ENCODE data around the gene PDE4B. TPM values are rescaled to one million over a fixed set of nuclear protein-coding genes. Genes with fewer than 3 reads are reported as not detected.

The PDE4B gene
- total RNA-seq, 1 experiment from 2014 or later: not detected

GRCh38 chr1:66250478-66250877 is 457.8 kb downstream of the PDE4B start:
- H3K4me1 Mint-ChIP-seq (ENCODE audit: low read depth, unreplicated experiment): no peaks in the 10 kb centered on the region
- Histone ChIP-seq H3K27me3 (replicated peaks; ENCODE audit: control insufficient read depth, insufficient read depth, low read length) (no peaks in the 10 kb centered on the region), H3K4me3 (ENCODE audit: low read depth, low read length) (no peak overlapping the region), H3K36me3 (ENCODE audit: control insufficient read depth, insufficient read depth, low read length) (no peaks in the 10 kb centered on the region), H3K4me1 (no peaks in the 10 kb centered on the region), H3K9me3 (no peaks in the 10 kb centered on the region)
- peaks cover 15% of the 10 kb centered on the region for H3K27me3 Mint-ChIP-seq (ENCODE audit: insufficient read depth, unreplicated experiment)
- POLR2A ChIA-PET: no interaction called here
- H3K4me3 Mint-ChIP-seq (ENCODE audit: unreplicated experiment): no peak overlapping the region
- intact Hi-C loops (cut with micrococcal nuclease; ENCODE audit: unreplicated experiment): no loop called here
- H3K9me3 Mint-ChIP-seq (ENCODE audit: unreplicated experiment): no peaks in the 10 kb centered on the region
- CTCF ChIA-PET: no interaction called here
- H3K36me3 Mint-ChIP-seq (ENCODE audit: insufficient read depth, unreplicated experiment): no peaks in the 10 kb centered on the region
- TF ChIP-seq CTCF (IDR thresholded peaks at IDR 0.05; ENCODE audit: insufficient read depth in 1 of 2, low read depth in 1 of 2, low read length in 1 of 2, severe bottlenecking in 1 of 2, unreplicated experiment in 1 of 2): no peak
- no TSS peak for BruUV-seq (replicated peaks)
- DNase-seq: no peak
- H3K27ac Mint-ChIP-seq (ENCODE audit: unreplicated experiment): no peak overlapping the region

- intact Hi-C loops (cut with micrococcal nuclease; ENCODE audit: unreplicated experiment): no loop called here
- Histone ChIP-seq H3K4me3 (ENCODE audit: low read depth, low read length) (no peak overlapping the region), H3K9me3 (no peaks in the 10 kb centered on the region), H3K4me1 (no peaks in the 10 kb centered on the region), H3K36me3 (ENCODE audit: control insufficient read depth, insufficient read depth, low read length) (no peaks in the 10 kb centered on the region), H3K27me3 (replicated peaks; ENCODE audit: control insufficient read depth, insufficient read depth, low read length) (no peaks in the 10 kb centered on the region)
- Mint-ChIP-seq H3K9me3 (ENCODE audit: unreplicated experiment) (no peaks in the 10 kb centered on the region), H3K36me3 (ENCODE audit: insufficient read depth, unreplicated experiment) (no peaks in the 10 kb centered on the region), H3K4me3 (ENCODE audit: unreplicated experiment) (no peak overlapping the region), H3K4me1 (ENCODE audit: low read depth, unreplicated experiment) (no peaks in the 10 kb centered on the region), H3K27ac (ENCODE audit: unreplicated experiment) (no peak overlapping the region), H3K27me3 (ENCODE audit: insufficient read depth, unreplicated experiment) (peaks cover 12% of the 10 kb centered on the region)
- no peak for DNase-seq
- no TSS peak for BruUV-seq (replicated peaks)
- TF ChIP-seq CTCF (IDR thresholded peaks at IDR 0.05; ENCODE audit: insufficient read depth in 1 of 2, low read depth in 1 of 2, low read length in 1 of 2, severe bottlenecking in 1 of 2, unreplicated experiment in 1 of 2): no peak
- CTCF ChIA-PET: no interaction called here
- POLR2A ChIA-PET: no interaction called here
Observed at GRCh38 chr1:66251546-66251945, 458.9 kb downstream of the PDE4B start.

GRCh38 chr1:66253330-66253921 is 460.7 kb downstream of the PDE4B start:
- peak; percentile 24 to 50 for TF ChIP-seq CTCF (IDR thresholded peaks at IDR 0.05; ENCODE audit: insufficient read depth in 1 of 2, low read depth in 1 of 2, low read length in 1 of 2, severe bottlenecking in 1 of 2, unreplicated experiment in 1 of 2)
- peak in 1 of 2 experiments; percentile 18 for DNase-seq
- Mint-ChIP-seq H3K27me3 (ENCODE audit: insufficient read depth, unreplicated experiment) (peaks cover 14% of the 10 kb centered on the region), H3K9me3 (ENCODE audit: unreplicated experiment) (no peaks in the 10 kb centered on the region), H3K4me1 (ENCODE audit: low read depth, unreplicated experiment) (no peaks in the 10 kb centered on the region), H3K27ac (ENCODE audit: unreplicated experiment) (no peak overlapping the region), H3K4me3 (ENCODE audit: unreplicated experiment) (no peak overlapping the region), H3K36me3 (ENCODE audit: insufficient read depth, unreplicated experiment) (no peaks in the 10 kb centered on the region)
- CTCF ChIA-PET: interaction anchor here (1.4 kb wide), 1 partner anchor 193 kb away, joined by 3 read pairs; no protein-coding TSS in a partner anchor
- Histone ChIP-seq H3K4me1 (no peaks in the 10 kb centered on the region), H3K36me3 (ENCODE audit: control insufficient read depth, insufficient read depth, low read length) (no peaks in the 10 kb centered on the region), H3K4me3 (ENCODE audit: low read depth, low read length) (no peak overlapping the region), H3K9me3 (no peaks in the 10 kb centered on the region), H3K27me3 (replicated peaks; ENCODE audit: control insufficient read depth, insufficient read depth, low read length) (no peaks in the 10 kb centered on the region)
- POLR2A ChIA-PET: no interaction called here
- intact Hi-C loops (cut with micrococcal nuclease; ENCODE audit: unreplicated experiment): loop anchor here (1.0 kb wide), 3 partner anchors 193 to 473 kb away; no protein-coding TSS in a partner anchor
- BruUV-seq (replicated peaks): no TSS peak
